GM19099 (cell line): ENCODE measurements around the gene PAH.

Experiments
- POLR2A ChIP-seq: IDR thresholded peaks from 3 replicates; pipeline ENCODE4 v1.6.1; 2011; ENCODE audit warnings: low read depth; ENCODE audit not compliant: insufficient read length; ENCODE audit errors: extremely low read depth

PAH gene

GRCh38 chr12:102883204-102883799 lies 33.7 kb downstream of the PAH start:
- TF ChIP-seq POLR2A, result no peak

- no peak for TF ChIP-seq POLR2A
Measured at GRCh38 chr12:102880783-102881182, 36.3 kb downstream of the PAH start.

- no peak for TF ChIP-seq POLR2A
Measured at GRCh38 chr12:102879144-102879763, 37.8 kb downstream of the PAH start.

- TF ChIP-seq POLR2A, result no peak
Measured at GRCh38 chr12:102876883-102877282, 40.2 kb downstream of the PAH start.

GRCh38 chr12:102874819-102875218 lies 42.2 kb downstream of the PAH start:
- TF ChIP-seq POLR2A, result no peak

- TF ChIP-seq POLR2A, result no peak
Measured at GRCh38 chr12:102873077-102873476, 44.0 kb downstream of the PAH start.

- no peak for TF ChIP-seq POLR2A
Measured at GRCh38 chr12:102871014-102871413, 46.0 kb downstream of the PAH start.

GRCh38 chr12:102869571-102869970 lies 47.5 kb downstream of the PAH start:
- TF ChIP-seq POLR2A, result no peak

- TF ChIP-seq POLR2A, result no peak
Measured at GRCh38 chr12:102865821-102866615, 51.0 kb downstream of the PAH start.

GRCh38 chr12:102862486-102862885 lies 54.6 kb downstream of the PAH start:
- TF ChIP-seq POLR2A, result no peak

GRCh38 chr12:102851246-102851645 lies 65.8 kb downstream of the PAH start:
- no peak for TF ChIP-seq POLR2A

GRCh38 chr12:102849722-102850447 lies 67.2 kb downstream of the PAH start:
- no peak for TF ChIP-seq POLR2A

- TF ChIP-seq POLR2A, result no peak
Measured at GRCh38 chr12:102848832-102849231, 68.2 kb downstream of the PAH start.

GRCh38 chr12:102847131-102847530 lies 69.9 kb downstream of the PAH start:
- no peak for TF ChIP-seq POLR2A

- TF ChIP-seq POLR2A, result no peak
Measured at GRCh38 chr12:102833687-102834441, 83.2 kb downstream of the PAH start.
